HG03378 (cell line): ENCODE data around the gene EHD1.

ENCODE experiments used
- ATAC-seq: cut with Tn5 transposase; IDR thresholded peaks from one replicate; pipeline ENCODE4 v1.9.1; 2021; ENCODE audit warnings: mild to moderate bottlenecking, moderate library complexity; ENCODE audit not compliant: unreplicated experiment

Gene EHD1

GRCh38 chr11:64802370-64803157 lies 75.9 kb downstream of the EHD1 start:
- no peak for ATAC-seq
